H1 (cell line): ENCODE data around the gene TMC3. TPM values are rescaled to one million over a fixed set of nuclear protein-coding genes. Genes with fewer than 3 reads are reported as not detected.

Source experiments
- CTCF ChIA-PET: fragments of 300-600 bp; sonication (Branson Sonifier 250); formaldehyde crosslinking; loops from one replicate; lab custom pipeline; 2021; ENCODE audit not compliant: partially characterized antibody; lab: Charles Lee
- POLR2A ChIA-PET: fragments of 300-600 bp; sonication (Branson Sonifier 250); formaldehyde crosslinking; loops from one replicate; lab custom pipeline; 2021; ENCODE audit warnings: inconsistent platforms; ENCODE audit not compliant: partially characterized antibody; lab: Charles Lee
- DNase-seq, 2 experiments: peaks; one replicate each; pipeline versions ENCODE4 v3.0.0 to v3.0.0-alpha.2; 2010 to 2022; ENCODE audit warnings: low spot score in 2 of 2, low read depth in 1 of 2, mixed read lengths in 1 of 2
- FAIRE-seq: peaks from 2 replicates; lab custom pipeline; 2011; peaks lifted over from hg19 to GRCh38; lab: Jason Lieb, UNC
- H2AFZ ChIP-seq: 2 replicates; pipeline ENCODE4 v1.8.1; 2012; ENCODE audit warnings: low read length, inconsistent platforms
- H2AK5ac ChIP-seq: 2 replicates; pipeline ENCODE4 v1.6.1; 2013; ENCODE audit warnings: low read depth, low read length
- H2BK120ac ChIP-seq: replicated peaks from 2 replicates; pipeline ENCODE3; 2013; ENCODE audit warnings: low read depth, low read length, inconsistent platforms
- H2BK12ac ChIP-seq: 2 replicates; pipeline ENCODE4 v1.6.1; 2013; ENCODE audit warnings: low read depth, low read length
- H2BK15ac ChIP-seq: 2 replicates; pipeline ENCODE4 v1.6.1; 2013; ENCODE audit warnings: low read length
- H2BK20ac ChIP-seq: 2 replicates; pipeline ENCODE4 v1.6.1; 2013; ENCODE audit warnings: low read length
- H2BK5ac ChIP-seq: 2 replicates; pipeline ENCODE4 v1.6.1; 2013; ENCODE audit warnings: low read depth, low read length
- H3K14ac ChIP-seq: 2 replicates; pipeline ENCODE4 v1.6.1; 2013; ENCODE audit warnings: inconsistent platforms; ENCODE audit not compliant: insufficient read length
- H3K18ac ChIP-seq: 2 replicates; pipeline ENCODE4 v1.6.1; 2013; ENCODE audit warnings: low read length; ENCODE audit errors: extremely low read depth
- H3K23ac ChIP-seq: 2 replicates; pipeline ENCODE4 v1.6.1; 2013; ENCODE audit warnings: inconsistent platforms; ENCODE audit not compliant: insufficient read length
- H3K23me2 ChIP-seq: 2 replicates; pipeline ENCODE4 v1.6.1; 2013; ENCODE audit warnings: low read depth, low read length
- H3K27ac ChIP-seq: 2 replicates; pipeline ENCODE4 v1.6.1; 2011; ENCODE audit warnings: low read depth, low read length, inconsistent platforms
- H3K27me3 ChIP-seq, 4 experiments: replicated peaks in 1 of 4; 1 replicate in 1 of 4; 2 replicates in 3 of 4; pipeline versions ENCODE4 v1.6.1 to v1.8.1; 2011 to 2013; ENCODE audit warnings: low read length in 3 of 4, mild to moderate bottlenecking in 3 of 4, inconsistent platforms in 2 of 4, mixed read lengths in 2 of 4, moderate library complexity in 1 of 4; ENCODE audit not compliant: control insufficient read depth in 3 of 4, insufficient read depth in 3 of 4; ENCODE audit errors: extremely low read depth in 1 of 4
- H3K36me3 ChIP-seq, 4 experiments: 2 replicates each; pipeline versions ENCODE4 v1.6.1 to v1.8.1; 2011 to 2013; ENCODE audit warnings: mild to moderate bottlenecking in 4 of 4, low read length in 3 of 4, moderate library complexity in 2 of 4, control low read depth in 1 of 4, inconsistent platforms in 1 of 4; ENCODE audit not compliant: insufficient read depth in 4 of 4, control insufficient read depth in 2 of 4
- H3K4ac ChIP-seq: replicated peaks from 2 replicates; pipeline ENCODE3; 2013; ENCODE audit warnings: low read length, low read depth, mixed read lengths, inconsistent platforms; ENCODE audit not compliant: insufficient read length
- H3K4me1 ChIP-seq, 4 experiments: replicated peaks in 1 of 4; 1 replicate in 1 of 4; 2 replicates in 3 of 4; pipeline versions ENCODE4 v1.6.1 to v1.8.1; 2011 to 2013; ENCODE audit warnings: low read length in 3 of 4, inconsistent platforms in 2 of 4, mixed read lengths in 1 of 4; ENCODE audit not compliant: insufficient read depth in 4 of 4, control insufficient read depth in 3 of 4
- H3K4me2 ChIP-seq, 2 experiments: 2 replicates each; pipeline versions ENCODE4 v1.6.1 to v1.8.1; 2011 to 2013; ENCODE audit warnings: low read depth in 2 of 2, low read length in 2 of 2, control low read depth in 1 of 2, inconsistent platforms in 1 of 2, mild to moderate bottlenecking in 1 of 2; ENCODE audit not compliant: insufficient read depth in 1 of 2
- H3K4me3 ChIP-seq, 4 experiments: fragments of 200-600, 300-600 bp in 1 of 4; sonication (generic), shearing (Covaris generic), sonication (Bioruptor Twin) in 1 of 4; 2 replicates each; pipeline versions ENCODE4 v1.5.1 to v1.8.1; 2011 to 2016; ENCODE audit warnings: low read length in 4 of 4, low read depth in 3 of 4, control low read depth in 2 of 4, inconsistent platforms in 2 of 4, mild to moderate bottlenecking in 2 of 4, mixed read lengths in 1 of 4, moderate library complexity in 1 of 4; ENCODE audit not compliant: insufficient read depth in 2 of 4; ENCODE audit errors: extremely low read depth in 1 of 4
- H3K56ac ChIP-seq: replicated peaks from 2 replicates; pipeline ENCODE3; 2013; ENCODE audit warnings: low read depth, mild to moderate bottlenecking, mixed read lengths, low read length, inconsistent platforms; ENCODE audit not compliant: insufficient read length
- H3K79me1 ChIP-seq: 2 replicates; pipeline ENCODE4 v1.6.1; 2013; ENCODE audit warnings: low read depth, low read length, control low read depth
- H3K79me2 ChIP-seq, 2 experiments: 2 replicates each; pipeline versions ENCODE4 v1.6.1 to v1.8.1; 2012 to 2013; ENCODE audit warnings: low read length in 2 of 2, mild to moderate bottlenecking in 2 of 2, inconsistent platforms in 1 of 2; ENCODE audit not compliant: insufficient read depth in 2 of 2, control insufficient read depth in 1 of 2
- H3K9ac ChIP-seq, 4 experiments: replicated peaks in 1 of 4; 1 replicate in 1 of 4; 2 replicates in 3 of 4; pipeline versions ENCODE4 v1.6.1 to v1.8.1; 2011 to 2013; ENCODE audit warnings: low read depth in 3 of 4, low read length in 3 of 4, control low read depth in 2 of 4, mild to moderate bottlenecking in 2 of 4, moderate library complexity in 2 of 4, inconsistent platforms in 1 of 4; ENCODE audit errors: extremely low read depth in 1 of 4
- H3K9me3 ChIP-seq, 2 experiments: 2 replicates each; pipeline versions ENCODE4 v1.6.1 to v1.8.1; 2012 to 2013; ENCODE audit warnings: mild to moderate bottlenecking in 2 of 2, moderate library complexity in 2 of 2, control low read depth in 1 of 2, inconsistent platforms in 1 of 2, low read depth in 1 of 2, low read length in 1 of 2, mixed read lengths in 1 of 2; ENCODE audit not compliant: insufficient read depth in 2 of 2
- H4K20me1 ChIP-seq, 2 experiments: replicated peaks in 1 of 2; 2 replicates each; pipeline versions ENCODE3 to v1.8.1; 2011 to 2013; ENCODE audit warnings: inconsistent platforms in 2 of 2, low read length in 2 of 2, mild to moderate bottlenecking in 1 of 2; ENCODE audit not compliant: insufficient read depth in 2 of 2, control insufficient read depth in 1 of 2
- H4K5ac ChIP-seq: 2 replicates; pipeline ENCODE4 v1.6.1; 2013; ENCODE audit warnings: low read length, low read depth, mixed read lengths, inconsistent platforms; ENCODE audit not compliant: insufficient read length
- H4K8ac ChIP-seq: 2 replicates; pipeline ENCODE4 v1.8.0; 2013; ENCODE audit warnings: mild to moderate bottlenecking, moderate library complexity, low read length, inconsistent platforms; ENCODE audit not compliant: insufficient read depth; ENCODE audit errors: extremely low read depth
- H4K91ac ChIP-seq: replicated peaks from 2 replicates; pipeline ENCODE3; 2013; ENCODE audit warnings: low read length, mixed read lengths, inconsistent platforms; ENCODE audit not compliant: insufficient read length
- RAD21 ChIP-seq, 2 experiments: IDR thresholded peaks in 1 of 2; conservative IDR thresholded peaks in 1 of 2; 2 replicates each; pipeline ENCODE4 v1.6.1; 2011; ENCODE audit warnings: low read depth in 2 of 2, low read length in 2 of 2, improper control_type of control experiment in 1 of 2, inconsistent platforms in 1 of 2, mild to moderate bottlenecking in 1 of 2, moderate library complexity in 1 of 2
- RXRA ChIP-seq: IDR thresholded peaks from 2 replicates; pipeline ENCODE4 v1.6.1; 2011; ENCODE audit warnings: low read depth, mild to moderate bottlenecking, low read length, moderate library complexity; ENCODE audit not compliant: insufficient read depth
- WGBS, 2 experiments: shearing (Covaris generic) in 1 of 2; methylation state at CpG; one replicate each; pipeline versions ENCODE4 v1.1.6 to v1.1.7; 2013 to 2015; ENCODE audit warnings: low lambda C conversion rate in 2 of 2, mixed read lengths in 2 of 2, inconsistent platforms in 1 of 2, low coverage in 1 of 2, missing lambda C conversion rate in 1 of 2; ENCODE audit not compliant: insufficient replicate concordance in 2 of 2, insufficient coverage in 1 of 2, insufficient read length in 1 of 2; ENCODE audit errors: extremely low coverage in 1 of 2, missing lambda C conversion rate in 1 of 2; 5-methylcytosine and 5-hydroxymethylcytosine counted together
- polyA plus RNA-seq, 7 experiments: library from polyadenylated mRNA; depleted of rRNA in 3 of 7; stranded (reverse) in 5 of 7; unstranded in 2 of 7; fragments of >200 nt in 5 of 7; fragments of 200-250 nt in 2 of 7; gene quantifications; 1 replicate in 5 of 7; 2 replicates in 1 of 7; 4 replicates in 1 of 7; pipeline versions ENCODE4 v1.2.1 to v1.2.3, GENCODE V29; 2011 to 2013; ENCODE audit warnings: missing spikeins in 2 of 7, mixed read lengths in 2 of 7
- total RNA-seq: library from RNA; stranded (reverse); fragmentation: NEBNext Ultra II Directional; extraction: Animal tissue kit (Norgen Biotek cat#: 25700); gene quantifications from 2 replicates; pipeline ENCODE4 v1.2.1, GENCODE V29; 2021
- TF ChIP-seq, protein P1 (sequence below), 3 experiments: IDR thresholded peaks; 1 replicate in 2 of 3; 2 replicates in 1 of 3; pipeline versions ENCODE4 v1.5.1 to v1.6.1; 2011; ENCODE audit warnings: low read length in 3 of 3, mild to moderate bottlenecking in 3 of 3, inconsistent platforms in 2 of 3, low read depth in 1 of 3, moderate library complexity in 1 of 3; ENCODE audit not compliant: insufficient read depth in 1 of 3; ENCODE audit errors: control extremely low read depth in 1 of 3

The TMC3 gene
- total and polyA plus RNA-seq, 2 of the 8 experiments (the other 6 are each of a cell fraction or from before 2014, with no cell fraction given), result not detected

DNA sequence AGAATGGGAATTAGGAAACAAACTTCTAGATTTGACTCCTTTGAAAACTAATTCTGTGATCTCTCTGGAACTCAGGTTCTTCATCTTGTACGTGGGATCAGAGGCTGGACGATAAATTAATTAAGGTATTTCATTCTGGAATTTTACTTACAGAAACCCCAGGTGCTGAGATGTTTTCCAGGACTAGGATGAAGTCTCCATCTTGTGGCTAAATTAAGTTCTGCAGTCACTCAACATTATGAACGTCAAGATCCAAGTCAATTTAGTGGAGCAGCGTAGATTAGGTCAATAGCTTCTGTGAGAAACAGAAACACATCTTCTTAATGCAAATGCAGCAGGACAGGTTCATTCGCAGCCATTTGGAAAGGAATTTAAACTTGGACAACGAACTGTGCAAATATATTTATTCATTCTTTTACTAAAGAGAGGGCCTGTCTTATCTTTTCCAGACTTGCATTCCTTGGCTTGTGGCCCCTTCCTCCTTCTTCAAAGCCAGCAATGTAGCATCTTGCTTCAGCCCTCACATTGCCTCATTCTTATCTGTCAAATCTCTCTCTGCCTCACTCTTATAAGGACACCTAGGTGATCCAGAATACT, 26.7 kb upstream of the TMC3 start:
- Histone ChIP-seq H3K79me2 (no peaks in the 10 kb centered on the region), H3K27ac (no peak overlapping the region), H4K8ac (no peak overlapping the region), H3K9ac (no peak overlapping the region), H2BK20ac (no peak overlapping the region), H4K91ac (no peak overlapping the region), H2BK5ac (no peak overlapping the region), H3K36me3 (no peaks in the 10 kb centered on the region), H3K4me3 (no peak overlapping the region), H4K20me1 (no peaks in the 10 kb centered on the region), H3K18ac (no peak overlapping the region), H3K56ac (no peak overlapping the region), H3K27me3 (no peaks in the 10 kb centered on the region), H3K4me1 (no peaks in the 10 kb centered on the region), H2BK12ac (no peak overlapping the region), H3K4me2 (no peak overlapping the region), H2AK5ac (no peak overlapping the region), H3K4ac (no peak overlapping the region), H3K23me2 (no peaks in the 10 kb centered on the region), H3K14ac (no peak overlapping the region), H3K79me1 (no peaks in the 10 kb centered on the region), H2AFZ (no peak overlapping the region), H3K9me3 (peaks cover 0 to 3% of the 10 kb centered on the region in 2 experiments; a peak in 2 of 4 replicates), H3K23ac (no peak overlapping the region), H2BK15ac (no peak overlapping the region), H2BK120ac (no peak overlapping the region), H4K5ac (no peak overlapping the region)
- CTCF ChIA-PET, result interaction anchor here (0.6 to 5.7 kb wide), 23 partner anchors 10 to 169 kb away, joined by 3 to 94 read pairs (median 5); partner anchors contain the start of gene STARD5
- FAIRE-seq (peak; percentile 94), DNase-seq (no peak)
- TF ChIP-seq RXRA (no peak), RAD21 (IDR thresholded peaks at IDR 0.05 in 1 of 2, conservative IDR thresholded peaks at IDR 0.05 in 1 of 2; ENCODE audit: low read depth in 2 of 2, low read length in 2 of 2) (peak; percentile 88 to 92)
- TF ChIP-seq, protein P1, sequence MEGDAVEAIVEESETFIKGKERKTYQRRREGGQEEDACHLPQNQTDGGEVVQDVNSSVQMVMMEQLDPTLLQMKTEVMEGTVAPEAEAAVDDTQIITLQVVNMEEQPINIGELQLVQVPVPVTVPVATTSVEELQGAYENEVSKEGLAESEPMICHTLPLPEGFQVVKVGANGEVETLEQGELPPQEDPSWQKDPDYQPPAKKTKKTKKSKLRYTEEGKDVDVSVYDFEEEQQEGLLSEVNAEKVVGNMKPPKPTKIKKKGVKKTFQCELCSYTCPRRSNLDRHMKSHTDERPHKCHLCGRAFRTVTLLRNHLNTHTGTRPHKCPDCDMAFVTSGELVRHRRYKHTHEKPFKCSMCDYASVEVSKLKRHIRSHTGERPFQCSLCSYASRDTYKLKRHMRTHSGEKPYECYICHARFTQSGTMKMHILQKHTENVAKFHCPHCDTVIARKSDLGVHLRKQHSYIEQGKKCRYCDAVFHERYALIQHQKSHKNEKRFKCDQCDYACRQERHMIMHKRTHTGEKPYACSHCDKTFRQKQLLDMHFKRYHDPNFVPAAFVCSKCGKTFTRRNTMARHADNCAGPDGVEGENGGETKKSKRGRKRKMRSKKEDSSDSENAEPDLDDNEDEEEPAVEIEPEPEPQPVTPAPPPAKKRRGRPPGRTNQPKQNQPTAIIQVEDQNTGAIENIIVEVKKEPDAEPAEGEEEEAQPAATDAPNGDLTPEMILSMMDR (IDR thresholded peaks at IDR 0.05; ENCODE audit: control extremely low read depth in 1 of 3, insufficient read depth in 1 of 3, low read depth in 1 of 3, low read length in 3 of 3), result peak in 2 of 3 experiments; percentile 70 to 77; a peak in 3 of 4 replicates
- WGBS, 2 experiments, result 37% methylated on average over 6 of the region's 6 CpGs; no CpG with 5 or more reads in 1 of the 2 experiments
- POLR2A ChIA-PET, result no interaction called here
